Spinal cord (tissue), 10 donors: Measurements from ENCODE around the gene CMC2. TPM values are rescaled to one million over a fixed set of nuclear protein-coding genes. Genes with fewer than 3 reads are reported as not detected.

Experiments
- DNase-seq, 6 donors: peaks; one replicate each; pipeline versions ENCODE4 v3.0.0 to v3.0.0-alpha.2; 2013 to 2015; ENCODE audit warnings: low spot score in 6 of 6, low read depth in 4 of 6
- H3K27ac ChIP-seq: one replicate; pipeline ENCODE4 v1.5.1; 2013; ENCODE audit warnings: low read depth, low read length, control low read depth
- H3K27me3 ChIP-seq: one replicate; pipeline ENCODE4 v1.6.1; 2013; ENCODE audit warnings: low read length; ENCODE audit not compliant: control insufficient read depth, insufficient read depth
- H3K36me3 ChIP-seq: one replicate; pipeline ENCODE4 v1.6.1; 2013; ENCODE audit warnings: low read length; ENCODE audit not compliant: control insufficient read depth, insufficient read depth
- H3K4me1 ChIP-seq: one replicate; pipeline ENCODE4 v1.6.1; 2013; ENCODE audit warnings: low read length; ENCODE audit not compliant: control insufficient read depth, insufficient read depth
- H3K4me3 ChIP-seq: one replicate; pipeline ENCODE4 v1.5.1; 2013; ENCODE audit warnings: low read depth, low read length, control low read depth
- H3K9me3 ChIP-seq: one replicate; pipeline ENCODE4 v1.6.1; 2013; ENCODE audit warnings: low read length; ENCODE audit not compliant: control insufficient read depth, insufficient read depth
- WGBS: methylation state at CpG from one replicate; pipeline ENCODE4 v1.1.5; 2013; ENCODE audit warnings: missing lambda C conversion rate; ENCODE audit not compliant: insufficient coverage; 5-methylcytosine and 5-hydroxymethylcytosine counted together
- long read RNA-seq, 4 donors: transcript quantifications; one replicate each; lab custom pipeline, GENCODE V29; 2026
- polyA plus RNA-seq, 2 donors: library from polyadenylated mRNA; unstranded; fragments of 120-200 nt; gene quantifications; one replicate each; pipeline ENCODE4 v1.2.1, GENCODE V29; 2013; ENCODE audit not compliant: insufficient read length in 2 of 2
- total RNA-seq, 2 donors: library from RNA; depleted of rRNA in 1 of 2; stranded (reverse); fragments of 120-200 nt in 1 of 2; fragments of >200 nt in 1 of 2; gene quantifications; one replicate each; pipeline versions ENCODE4 v1.2.3 to v1.2.4, GENCODE V29; 2013 to 2014
- donor health status: healthy.

Gene CMC2
- total RNA-seq (10 to 100 TPM; 53.4 to 60.6 TPM), polyA plus RNA-seq (100 to 1,000 TPM; 110 to 115 TPM)
- long read RNA-seq, donor 1, full-length matches to known transcripts: 46 of 64 reads
- long read RNA-seq, donor 1, partial matches to known transcripts: 0 of 64 reads
- long read RNA-seq, donor 1, other reads (novel, unspliced or antisense): 18 of 64 reads
- long read RNA-seq, donor 2, full-length matches to known transcripts: 10 of 39 reads
- long read RNA-seq, donor 2, partial matches to known transcripts: 14 of 39 reads
- long read RNA-seq, donor 2, other reads (novel, unspliced or antisense): 15 of 39 reads
- long read RNA-seq, donor 3, full-length matches to known transcripts: 12 of 25 reads
- long read RNA-seq, donor 3, partial matches to known transcripts: 0 of 25 reads
- long read RNA-seq, donor 3, other reads (novel, unspliced or antisense): 13 of 25 reads
- long read RNA-seq, donor 4, full-length matches to known transcripts: 40 of 109 reads
- long read RNA-seq, donor 4, partial matches to known transcripts: 42 of 109 reads
- long read RNA-seq, donor 4, other reads (novel, unspliced or antisense): 27 of 109 reads

DNA sequence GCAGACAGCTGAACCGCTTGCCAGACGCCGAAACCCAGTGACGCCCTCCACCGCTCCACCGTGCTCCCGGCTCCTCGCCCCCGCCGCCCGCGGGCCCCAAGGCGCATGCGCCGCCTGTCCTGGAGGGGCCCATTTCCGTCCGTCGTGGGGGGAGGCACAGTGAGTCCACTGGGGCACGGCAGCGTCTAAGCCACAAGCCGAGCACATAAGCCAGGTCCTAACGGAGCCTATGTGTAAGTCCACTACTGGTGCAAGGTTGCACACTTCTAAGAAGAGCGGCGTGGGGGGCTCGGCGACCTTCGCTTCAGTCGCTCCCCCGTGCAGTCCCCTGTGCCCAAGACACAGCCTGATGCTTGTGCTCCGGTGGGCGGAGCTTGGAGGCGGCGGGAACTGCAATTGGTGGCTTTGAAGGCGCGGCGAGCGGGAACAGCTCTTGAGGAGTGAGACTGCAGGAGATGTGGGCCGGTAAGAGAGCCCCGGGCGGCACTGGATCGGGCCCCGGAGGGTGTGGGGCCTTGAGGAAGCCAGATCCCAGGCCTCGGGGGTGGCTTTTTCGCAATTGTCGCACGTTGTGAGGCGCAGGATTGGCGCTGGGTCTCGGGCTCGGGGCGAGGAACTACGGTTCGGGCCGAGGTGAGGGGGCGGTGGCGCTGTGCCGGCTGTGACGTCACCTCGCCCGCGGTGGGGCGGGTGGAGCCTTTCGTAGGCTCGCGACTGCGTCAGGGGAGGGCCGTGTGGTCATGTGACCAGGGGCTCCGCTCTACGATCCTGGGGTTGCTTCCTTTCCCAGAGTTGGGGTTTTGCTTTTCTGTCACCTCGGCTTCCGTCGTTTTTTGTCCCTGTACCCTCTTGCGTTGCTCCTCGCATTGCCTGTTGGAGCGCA is at the start of gene CMC2, which contains the start of gene CENPN:
TSS of gene CMC2 (minus strand) at position 73 of the 883 bp plus-strand sequence. CDS start 9,491 bp downstream, outside the sequence.
TSS of gene CENPN (plus strand) at position 402 of the 883 bp plus-strand sequence. CDS start 4,726 bp downstream, outside the sequence.
- Histone ChIP-seq H3K4me3 (peak within 1 kb of the TSS; percentile 86), H3K4me1 (peaks cover 19% of the 10 kb centered on the region), H3K36me3 (no peaks in the 10 kb centered on the region), H3K9me3 (no peaks in the 10 kb centered on the region), H3K27me3 (no peaks in the 10 kb centered on the region), H3K27ac (peak within 1 kb of the TSS; percentile 99)
- WGBS: under 1% methylated on average over 75 of the region's 75 CpGs
- peak; percentile 96 to 100 (median 98) for DNase-seq

GRCh38 chr16:81053761-81054160 is 47.1 kb upstream of the CMC2 start:
- H3K4me3 ChIP-seq: no peak overlapping the region
- 86% methylated on average over 5 of the region's 11 CpGs for WGBS
- no peaks in the 10 kb centered on the region for H3K4me1 ChIP-seq
- H3K27me3 ChIP-seq: no peaks in the 10 kb centered on the region
- H3K9me3 ChIP-seq: peaks cover 8% of the 10 kb centered on the region
- H3K36me3 ChIP-seq: peaks cover 2% of the 10 kb centered on the region
- no peak overlapping the region for H3K27ac ChIP-seq
- no peak for DNase-seq

GRCh38 chr16:81042821-81043220 is 36.1 kb upstream of the CMC2 start:
- H3K36me3 ChIP-seq: peaks cover 23% of the 10 kb centered on the region
- no peak overlapping the region for H3K27ac ChIP-seq
- no peak for DNase-seq
- WGBS: 100% methylated on average over 2 of the region's 2 CpGs
- no peak overlapping the region for H3K4me3 ChIP-seq
- no peaks in the 10 kb centered on the region for H3K9me3 ChIP-seq
- H3K4me1 ChIP-seq: no peaks in the 10 kb centered on the region
- H3K27me3 ChIP-seq: no peaks in the 10 kb centered on the region

GRCh38 chr16:81041696-81042095 is 35.0 kb upstream of the CMC2 start:
- H3K9me3 ChIP-seq: no peaks in the 10 kb centered on the region
- WGBS: 78% methylated on average over 4 of the region's 4 CpGs
- peaks cover 23% of the 10 kb centered on the region for H3K36me3 ChIP-seq
- no peak overlapping the region for H3K4me3 ChIP-seq
- H3K4me1 ChIP-seq: peaks cover 6% of the 10 kb centered on the region
- no peak for DNase-seq
- H3K27ac ChIP-seq: no peak overlapping the region
- no peaks in the 10 kb centered on the region for H3K27me3 ChIP-seq

- Histone ChIP-seq H3K9me3 (no peaks in the 10 kb centered on the region), H3K4me1 (peaks cover 6% of the 10 kb centered on the region), H3K27me3 (no peaks in the 10 kb centered on the region), H3K27ac (no peak overlapping the region), H3K36me3 (peaks cover 23% of the 10 kb centered on the region), H3K4me3 (no peak overlapping the region)
- peak in 1 of 6 donors; percentile 9 for DNase-seq
- WGBS: 62% methylated on average over 4 of the region's 5 CpGs
Observed at GRCh38 chr16:81040842-81041241, 34.2 kb upstream of the CMC2 start.

DNA sequence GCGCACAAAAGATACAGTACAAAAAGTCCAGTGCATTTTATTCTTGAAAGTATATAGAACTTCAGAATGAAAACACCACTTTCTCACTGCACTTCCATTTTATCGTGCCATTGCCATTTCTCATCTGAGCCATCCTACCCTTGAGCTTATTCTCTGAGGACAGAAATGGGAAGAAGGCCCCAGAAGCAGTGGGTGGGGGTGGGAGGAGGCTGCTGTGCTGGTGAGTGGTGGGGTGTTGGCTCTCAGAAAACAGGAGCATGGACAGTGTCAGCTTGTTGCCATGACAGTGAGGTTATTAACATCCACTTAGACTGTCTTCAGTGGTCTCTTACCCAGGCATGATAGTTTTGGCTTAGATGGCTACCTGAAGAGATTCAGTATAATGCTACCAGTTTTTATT is 33.4 kb upstream of the CMC2 start:
- no peak for DNase-seq
- H3K9me3 ChIP-seq: no peaks in the 10 kb centered on the region
- no peak overlapping the region for H3K27ac ChIP-seq
- H3K27me3 ChIP-seq: no peaks in the 10 kb centered on the region
- peaks cover 19% of the 10 kb centered on the region for H3K36me3 ChIP-seq
- H3K4me1 ChIP-seq: peaks cover 6% of the 10 kb centered on the region
- WGBS: no CpG with 5 or more reads among the region's 2 CpGs
- H3K4me3 ChIP-seq: no peak overlapping the region

GRCh38 chr16:81036751-81037350 is 30.2 kb upstream of the CMC2 start:
- no peak overlapping the region for H3K27ac ChIP-seq
- H3K36me3 ChIP-seq: peaks cover 12% of the 10 kb centered on the region
- DNase-seq: peak in 2 of 6 donors; percentile 6 to 7

DNA sequence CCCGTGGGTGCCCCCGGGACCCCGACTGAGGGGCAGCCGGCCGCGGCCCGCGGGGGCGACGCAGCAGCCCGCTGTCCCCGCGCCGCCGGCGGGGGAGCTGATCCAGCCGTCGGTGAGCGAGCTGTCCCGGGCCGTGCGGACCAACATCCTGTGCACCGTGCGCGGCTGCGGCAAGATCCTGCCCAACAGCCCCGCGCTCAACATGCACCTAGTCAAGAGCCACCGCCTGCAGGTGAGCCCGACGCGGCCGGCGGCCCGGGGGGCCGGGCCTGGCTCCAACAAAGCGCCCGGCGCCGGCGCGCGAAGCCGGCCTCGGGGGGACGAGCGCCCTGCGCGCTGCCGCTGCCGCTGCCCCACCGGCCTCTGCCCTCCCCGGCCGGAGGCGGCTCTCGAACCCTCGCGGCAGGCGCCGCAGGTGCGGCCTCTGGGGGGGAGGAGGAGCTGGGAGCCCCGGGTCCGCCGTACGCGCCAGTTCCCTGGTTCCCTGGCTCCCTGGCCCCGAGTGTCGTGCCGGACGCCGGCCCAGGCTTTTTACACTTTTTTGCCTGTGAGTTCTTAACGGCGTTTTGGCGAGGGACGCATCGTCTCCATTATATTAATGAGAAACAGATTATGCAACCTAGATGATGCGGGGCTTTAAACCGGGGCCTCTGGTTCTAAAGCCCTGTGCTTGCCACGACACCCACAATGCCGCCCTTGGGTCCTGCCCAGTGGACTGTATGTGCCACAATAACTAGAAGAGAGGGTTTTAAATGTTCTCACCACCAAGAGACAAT is 29.5 kb upstream of the CMC2 start:
- H3K27me3 ChIP-seq: no peaks in the 10 kb centered on the region
- no peaks in the 10 kb centered on the region for H3K9me3 ChIP-seq
- under 1% methylated on average over 80 of the region's 80 CpGs for WGBS
- peaks cover 6% of the 10 kb centered on the region for H3K36me3 ChIP-seq
- peaks cover 6% of the 10 kb centered on the region for H3K4me1 ChIP-seq
- peak in 3 of 6 donors; percentile 4 to 46 (median 43) for DNase-seq
- H3K27ac ChIP-seq: no peak overlapping the region
- peak overlapping the region; percentile 65 for H3K4me3 ChIP-seq

More at GRCh38 chr16:81036751-81037350, 30.2 kb upstream of the CMC2 start:
- Histone ChIP-seq H3K4me1 (peaks cover 6% of the 10 kb centered on the region), H3K4me3 (peak overlapping the region; percentile 65), H3K9me3 (no peaks in the 10 kb centered on the region), H3K27me3 (no peaks in the 10 kb centered on the region)
- WGBS: 24% methylated on average over 4 of the region's 10 CpGs
